HUES6 (cell line): ENCODE data around the gene TLL1.

ENCODE experiments used
- H3K27ac ChIP-seq: 2 replicates; pipeline ENCODE4 v1.7.0; 2013; ENCODE audit warnings: low read depth, mild to moderate bottlenecking, low read length, inconsistent platforms
- H3K27me3 ChIP-seq: 2 replicates; pipeline ENCODE4 v1.6.1; 2013; ENCODE audit warnings: low read length; ENCODE audit not compliant: control insufficient read depth, insufficient read depth
- H3K36me3 ChIP-seq: 2 replicates; pipeline ENCODE4 v1.6.1; 2013; ENCODE audit warnings: low read length; ENCODE audit not compliant: control insufficient read depth, insufficient read depth
- H3K4me1 ChIP-seq: 2 replicates; pipeline ENCODE4 v1.6.1; 2013; ENCODE audit warnings: low read length; ENCODE audit not compliant: control insufficient read depth, insufficient read depth
- H3K4me3 ChIP-seq: 2 replicates; pipeline ENCODE4 v1.5.1; 2013; ENCODE audit warnings: low read depth, low read length
- H3K9ac ChIP-seq: one replicate; pipeline ENCODE4 v1.6.1; 2013; ENCODE audit warnings: mild to moderate bottlenecking, low read length
- H3K9me3 ChIP-seq: 2 replicates; pipeline ENCODE4 v1.6.1; 2013; ENCODE audit warnings: low read depth, low read length; ENCODE audit not compliant: control insufficient read depth, insufficient read depth

TLL1 gene

DNA sequence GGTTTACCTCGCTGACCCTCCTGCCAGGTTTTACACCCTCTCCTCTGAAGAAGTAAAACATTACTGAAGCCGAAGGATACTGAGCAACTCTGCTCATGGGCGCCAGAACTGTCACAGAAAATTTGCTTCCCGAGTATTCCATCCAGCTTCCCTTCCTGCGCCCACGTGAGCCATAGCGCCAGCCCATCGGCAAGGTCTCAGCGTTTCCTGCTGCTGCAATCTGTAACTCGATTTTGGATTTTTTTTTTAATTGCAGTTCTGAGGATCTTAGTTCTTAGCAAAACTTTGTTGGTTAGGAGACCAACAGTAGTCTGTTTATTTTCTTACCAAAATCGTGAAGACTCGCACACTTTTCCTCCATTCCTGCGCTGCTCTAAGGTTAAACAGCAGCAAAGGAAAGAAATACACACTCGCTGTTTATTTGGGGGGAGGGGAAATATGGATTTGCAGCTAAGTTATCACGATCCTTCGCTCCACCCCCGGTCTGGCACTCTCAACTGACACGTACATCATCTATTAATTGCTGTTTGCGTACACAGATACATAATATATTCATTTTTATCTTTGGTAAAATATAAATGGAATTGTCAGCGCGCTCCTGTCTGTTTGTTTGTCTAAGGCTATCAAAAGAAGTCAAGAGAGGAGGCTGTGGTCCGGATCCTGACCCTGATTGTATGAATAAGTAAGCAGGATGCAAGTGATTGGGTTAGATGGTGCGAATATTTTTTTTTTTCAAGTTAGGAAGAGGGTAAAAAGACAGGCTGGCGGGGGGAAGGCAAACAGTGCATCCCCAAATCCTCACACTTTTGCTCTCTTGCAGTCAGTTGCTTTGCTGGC, at the start of gene TLL1:
TLL1 (plus strand) TSS at position 777 of the 837 bp plus-strand sequence. CDS start 668 bp downstream, outside the sequence.
- Histone ChIP-seq H3K4me3 (peak within 1 kb of the TSS; percentile 85), H3K4me1 (peaks cover 16% of the 10 kb centered on the region), H3K9me3 (no peaks in the 10 kb centered on the region), H3K27me3 (peaks cover 83% of the 10 kb centered on the region), H3K27ac (no peak within 1 kb of the TSS), H3K9ac (peak within 1 kb of the TSS; percentile 38), H3K36me3 (no peaks in the 10 kb centered on the region)

DNA sequence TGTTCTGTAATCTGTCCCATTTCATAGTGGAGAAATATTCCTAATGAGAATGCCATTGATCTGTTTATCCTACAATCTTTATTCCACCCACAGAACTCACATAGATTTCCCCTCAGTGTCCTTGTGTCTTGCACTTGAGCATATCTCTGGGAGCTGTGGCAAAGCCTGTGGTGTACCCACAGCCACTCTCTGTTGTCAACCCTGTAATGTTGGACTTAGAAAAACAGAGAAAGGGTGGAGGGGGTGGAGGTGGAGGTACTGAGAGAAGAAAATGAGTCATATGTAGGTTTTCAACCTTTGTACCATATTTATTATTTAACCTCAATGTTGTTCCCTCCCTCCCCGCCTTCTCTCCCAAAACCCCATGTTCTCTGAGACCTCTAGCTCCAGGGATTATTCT, 46.9 kb upstream of the TLL1 start:
- Histone ChIP-seq H3K4me3 (no peak overlapping the region), H3K27ac (no peak overlapping the region), H3K4me1 (no peaks in the 10 kb centered on the region), H3K9ac (no peak overlapping the region), H3K27me3 (no peaks in the 10 kb centered on the region), H3K9me3 (peaks cover 6% of the 10 kb centered on the region; the same call in 1 of the 2 replicates), H3K36me3 (no peaks in the 10 kb centered on the region)

DNA sequence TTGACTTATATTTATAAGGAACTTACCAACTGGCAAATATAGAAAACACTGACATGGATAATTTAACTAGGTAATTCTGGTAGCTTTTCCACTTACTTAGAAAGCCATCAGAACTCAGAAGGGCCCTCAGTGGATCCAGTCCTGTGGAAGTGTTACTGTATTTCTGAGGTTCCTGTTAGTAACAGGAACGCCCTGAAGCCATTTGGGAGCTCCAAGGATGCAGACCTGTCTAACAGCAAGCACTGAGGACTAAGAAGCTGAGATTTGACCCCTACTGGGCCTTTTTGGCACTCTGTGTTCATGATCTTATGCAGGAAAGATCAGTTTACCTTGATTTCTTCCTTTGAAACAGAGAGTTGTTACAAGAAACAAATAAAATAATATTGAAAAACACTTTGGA, 46.0 kb upstream of the TLL1 start:
- Histone ChIP-seq H3K36me3 (no peaks in the 10 kb centered on the region), H3K9me3 (peaks cover 6% of the 10 kb centered on the region; the same call in 1 of the 2 replicates), H3K4me3 (no peak overlapping the region), H3K27ac (no peak overlapping the region), H3K4me1 (no peaks in the 10 kb centered on the region), H3K27me3 (no peaks in the 10 kb centered on the region), H3K9ac (no peak overlapping the region)

DNA sequence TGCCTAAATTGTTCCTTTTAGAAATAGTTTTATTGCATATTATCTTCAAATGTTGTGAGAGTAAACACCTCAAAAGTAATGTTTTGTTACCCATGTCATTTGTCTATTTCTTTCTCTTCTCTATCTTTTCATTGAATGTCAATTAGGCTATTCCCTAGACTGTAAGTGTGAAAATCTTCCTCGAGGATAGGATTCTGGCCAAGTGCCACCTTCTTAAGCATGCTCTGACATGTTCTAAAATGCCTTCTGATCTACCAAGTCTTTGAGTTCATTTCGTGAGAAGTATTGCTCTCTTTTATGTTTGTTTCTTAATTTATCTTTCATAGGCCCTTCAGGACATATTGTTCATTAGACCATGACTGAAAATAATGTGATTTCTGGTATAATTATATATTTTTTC, 44.1 kb upstream of the TLL1 start:
- Histone ChIP-seq H3K36me3 (no peaks in the 10 kb centered on the region), H3K9ac (no peak overlapping the region), H3K27me3 (no peaks in the 10 kb centered on the region), H3K4me1 (no peaks in the 10 kb centered on the region), H3K27ac (no peak overlapping the region), H3K4me3 (no peak overlapping the region), H3K9me3 (peaks cover 6% of the 10 kb centered on the region; the same call in 1 of the 2 replicates)

DNA sequence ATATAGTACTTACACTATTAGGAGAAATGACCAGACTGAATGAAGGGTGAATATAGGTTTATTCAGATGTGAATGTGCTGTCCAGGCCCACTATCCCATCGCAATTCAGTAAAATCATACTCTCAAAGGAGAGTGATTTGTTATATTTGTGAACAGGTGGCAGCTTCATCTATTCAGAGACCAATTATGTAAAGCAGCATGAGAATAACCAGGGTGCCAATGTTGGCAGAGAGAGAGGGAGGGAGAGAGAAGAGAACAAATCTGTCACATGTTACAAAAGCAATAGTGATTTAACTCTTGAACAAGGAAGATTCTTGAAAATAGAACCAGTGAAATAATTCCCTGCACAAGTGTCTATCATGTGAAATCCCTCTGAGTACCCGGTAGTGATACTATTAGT, 38.9 kb upstream of the TLL1 start:
- no peaks in the 10 kb centered on the region for H3K36me3 ChIP-seq
- no peak overlapping the region for H3K27ac ChIP-seq
- no peaks in the 10 kb centered on the region for H3K9me3 ChIP-seq
- H3K9ac ChIP-seq: no peak overlapping the region
- no peaks in the 10 kb centered on the region for H3K27me3 ChIP-seq
- no peaks in the 10 kb centered on the region; the same call in 1 of the 2 replicates for H3K4me1 ChIP-seq
- no peak overlapping the region for H3K4me3 ChIP-seq

DNA sequence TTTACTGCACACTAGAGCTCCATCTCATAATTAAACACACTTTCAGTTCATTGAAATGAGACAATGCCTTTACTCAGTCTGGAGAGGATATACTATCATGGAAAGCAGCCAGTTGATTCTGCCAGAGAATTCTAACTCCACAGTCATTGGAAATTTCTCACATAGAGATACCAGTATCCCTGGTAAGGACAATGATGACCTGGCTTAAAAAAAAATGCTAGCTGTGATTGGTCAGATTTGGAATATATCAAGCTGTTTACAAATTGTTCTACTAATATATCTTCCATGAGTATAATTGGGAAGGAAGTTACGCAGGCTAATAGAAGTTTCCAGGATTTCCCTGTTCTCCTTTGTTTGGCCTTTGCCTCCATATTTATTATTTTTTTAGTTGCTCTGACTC, 34.5 kb upstream of the TLL1 start:
- no peak overlapping the region for H3K9ac ChIP-seq
- H3K9me3 ChIP-seq: no peaks in the 10 kb centered on the region
- no peak overlapping the region for H3K27ac ChIP-seq
- H3K4me3 ChIP-seq: no peak overlapping the region
- no peaks in the 10 kb centered on the region for H3K27me3 ChIP-seq
- H3K36me3 ChIP-seq: no peaks in the 10 kb centered on the region
- no peaks in the 10 kb centered on the region; the same call in 1 of the 2 replicates for H3K4me1 ChIP-seq

DNA sequence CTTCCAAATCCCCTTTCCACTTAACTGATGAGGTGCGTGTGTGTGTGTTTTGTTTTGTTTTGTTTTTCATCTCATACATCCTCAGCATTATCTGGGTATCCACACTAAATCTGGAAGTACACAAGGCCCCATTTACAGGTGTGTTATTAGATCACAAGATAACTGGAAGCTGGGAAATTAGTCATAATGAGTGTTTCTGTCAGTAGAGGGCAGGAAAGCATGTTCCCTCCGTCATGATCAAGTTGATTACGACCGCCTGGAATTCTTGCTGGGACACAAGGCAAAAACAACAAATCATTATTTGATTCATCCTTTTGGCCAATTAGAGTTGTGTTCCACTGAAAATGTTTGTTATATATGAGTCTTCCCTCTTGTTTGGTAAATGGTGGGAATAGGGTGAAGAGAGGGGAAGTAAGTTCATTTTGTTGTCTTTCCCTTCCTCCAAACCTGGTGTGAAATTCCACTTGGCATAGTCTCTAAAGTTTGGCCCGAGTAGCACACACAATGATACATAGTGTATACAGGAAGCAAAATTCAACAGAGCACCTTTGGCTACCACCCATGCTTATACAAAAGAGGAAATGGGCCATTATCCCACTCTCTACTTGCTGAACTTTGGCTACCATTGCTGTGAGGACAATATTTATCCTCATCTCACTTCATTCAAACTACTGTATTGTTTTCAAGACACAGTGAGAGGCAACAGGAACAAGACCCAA, 33.3 kb upstream of the TLL1 start:
- Histone ChIP-seq H3K4me1 (no peaks in the 10 kb centered on the region; the same call in 1 of the 2 replicates), H3K9ac (no peak overlapping the region), H3K36me3 (no peaks in the 10 kb centered on the region), H3K4me3 (no peak overlapping the region), H3K27ac (no peak overlapping the region), H3K27me3 (no peaks in the 10 kb centered on the region), H3K9me3 (no peaks in the 10 kb centered on the region)

DNA sequence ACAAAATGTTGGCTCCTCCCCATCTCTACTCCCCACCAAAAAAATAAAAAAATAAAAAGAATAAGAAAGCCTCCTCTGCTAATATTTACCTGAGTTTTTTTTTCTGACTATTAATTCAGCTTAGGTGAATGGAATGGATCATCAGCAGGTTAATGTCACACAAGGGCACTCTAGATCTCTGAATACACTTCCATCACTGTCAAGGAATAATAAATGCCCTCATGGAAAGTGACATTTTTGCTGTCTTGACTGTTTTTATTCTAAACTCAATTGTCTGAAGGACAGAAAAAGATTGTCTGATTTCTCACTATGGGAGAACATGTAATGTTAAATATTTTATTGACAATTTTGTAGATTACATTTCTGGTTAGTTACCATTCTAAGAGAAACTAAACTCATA, 30.4 kb upstream of the TLL1 start:
- Histone ChIP-seq H3K9me3 (no peaks in the 10 kb centered on the region), H3K36me3 (no peaks in the 10 kb centered on the region), H3K27ac (no peak overlapping the region), H3K4me1 (no peaks in the 10 kb centered on the region), H3K27me3 (no peaks in the 10 kb centered on the region), H3K9ac (no peak overlapping the region), H3K4me3 (no peak overlapping the region)

DNA sequence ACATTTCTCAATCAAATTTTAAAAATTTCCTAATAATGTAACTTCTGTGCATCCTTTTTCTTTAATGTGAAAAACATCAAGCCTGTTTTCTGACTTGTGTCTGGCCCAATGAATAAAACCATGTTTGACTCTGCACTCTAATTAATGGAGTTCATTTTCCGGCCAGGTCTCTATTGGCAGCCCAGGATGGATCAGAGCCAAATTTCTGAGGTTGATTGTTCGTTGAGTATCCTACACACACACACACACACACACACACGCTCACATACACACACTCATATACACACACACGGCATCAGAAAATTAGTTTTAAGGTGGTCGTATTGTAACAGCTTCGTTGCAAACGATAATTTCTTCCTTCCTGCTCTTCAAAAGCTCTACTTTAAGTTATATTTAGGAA, 28.9 kb upstream of the TLL1 start:
- no peak overlapping the region for H3K27ac ChIP-seq
- no peaks in the 10 kb centered on the region for H3K4me1 ChIP-seq
- no peak overlapping the region for H3K9ac ChIP-seq
- H3K36me3 ChIP-seq: no peaks in the 10 kb centered on the region
- no peaks in the 10 kb centered on the region for H3K9me3 ChIP-seq
- no peak overlapping the region for H3K4me3 ChIP-seq
- H3K27me3 ChIP-seq: no peaks in the 10 kb centered on the region

DNA sequence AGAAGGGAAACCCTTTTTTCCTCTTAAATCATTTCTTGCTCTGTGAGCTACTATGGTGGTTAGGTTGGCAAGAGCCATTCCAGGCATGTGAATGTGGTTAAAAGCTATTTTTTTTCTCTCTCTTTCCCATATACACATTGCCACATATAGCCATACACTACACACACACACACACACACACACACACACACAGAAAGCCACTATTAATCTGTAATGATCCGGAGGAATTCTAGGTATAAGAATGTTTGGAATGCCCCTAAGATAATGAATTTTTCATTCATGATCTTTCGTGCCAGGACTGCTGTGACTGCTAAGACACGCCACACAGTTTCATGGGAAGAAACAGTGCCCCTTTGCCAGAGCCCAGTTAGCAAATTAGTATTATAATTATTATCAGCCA, 21.8 kb upstream of the TLL1 start:
- Histone ChIP-seq H3K36me3 (no peaks in the 10 kb centered on the region), H3K4me1 (no peaks in the 10 kb centered on the region), H3K27me3 (no peaks in the 10 kb centered on the region), H3K27ac (no peak overlapping the region), H3K4me3 (no peak overlapping the region), H3K9me3 (no peaks in the 10 kb centered on the region), H3K9ac (no peak overlapping the region)

DNA sequence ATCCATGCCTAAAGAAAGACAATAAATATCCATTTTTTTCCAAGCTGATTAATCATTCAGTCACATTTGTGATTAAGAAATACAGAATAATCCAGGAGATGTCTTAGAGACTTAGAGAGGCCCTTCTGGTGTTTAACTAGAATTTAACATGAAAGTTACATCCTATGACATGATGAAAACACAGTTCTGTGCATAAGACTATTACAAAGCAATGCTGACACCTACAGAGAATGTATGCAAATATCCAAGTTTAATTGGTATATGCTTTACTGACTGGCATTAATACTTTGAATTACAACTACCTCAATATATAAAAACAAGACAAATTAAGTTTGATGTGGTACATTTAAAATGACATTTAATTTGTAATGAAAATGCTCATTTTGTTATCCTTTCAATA, 17.8 kb upstream of the TLL1 start:
- no peaks in the 10 kb centered on the region for H3K4me1 ChIP-seq
- no peaks in the 10 kb centered on the region for H3K9me3 ChIP-seq
- H3K27me3 ChIP-seq: no peaks in the 10 kb centered on the region
- H3K9ac ChIP-seq: no peak overlapping the region
- H3K27ac ChIP-seq: no peak overlapping the region
- no peaks in the 10 kb centered on the region for H3K36me3 ChIP-seq
- no peak overlapping the region for H3K4me3 ChIP-seq
